Esophagus squamous epithelium (tissue), 5 donors: ENCODE results near the gene MCM3AP. TPM values are rescaled to one million over a fixed set of nuclear protein-coding genes. Genes with fewer than 3 reads are reported as not detected.

Source experiments
- DNase-seq: peaks from one replicate; lab custom pipeline; 2025; lab: John Stamatoyannopoulos, UW
- H3K27ac ChIP-seq, 4 donors: fragments of 200-600 bp; sonication (generic); one replicate each; pipeline ENCODE4 v1.5.1; 2016 to 2019; ENCODE audit warnings: mild to moderate bottlenecking in 1 of 4
- H3K27me3 ChIP-seq, 4 donors: fragments of 200-600 bp; sonication (generic); 1 replicate in 3 of 4; 2 replicates in 1 of 4; pipeline versions ENCODE4 v1.5.1 to v1.6.0; 2017 to 2021; ENCODE audit warnings: antibody characterized with exemption in 1 of 4
- H3K36me3 ChIP-seq, 3 donors: fragments of 200-600 bp; sonication (generic); one replicate each; pipeline ENCODE4 v1.5.1; 2016 to 2019
- H3K4me1 ChIP-seq, 3 donors: fragments of 200-600 bp; sonication (generic); one replicate each; pipeline ENCODE4 v1.5.1; 2017 to 2019
- H3K4me3 ChIP-seq, 4 donors: fragments of 200-600 bp; sonication (generic); 1 replicate in 3 of 4; 2 replicates in 1 of 4; pipeline ENCODE4 v1.5.1; 2016 to 2019; ENCODE audit warnings: mild to moderate bottlenecking in 2 of 4, moderate library complexity in 1 of 4
- H3K9me3 ChIP-seq, 3 donors: fragments of 200-600 bp; sonication (generic); one replicate each; pipeline ENCODE4 v1.5.1; 2016 to 2019
- POLR2A ChIP-seq, 4 donors: fragments of 450-650 bp; IDR thresholded peaks; one replicate each; pipeline ENCODE4 v1.6.1; 2017; ENCODE audit warnings: antibody characterized with exemption in 4 of 4, mild to moderate bottlenecking in 4 of 4, moderate library complexity in 3 of 4
- WGBS, 2 donors: methylation state at CpG; one replicate each; pipeline ENCODE4 v1.1.5; 2018; 5-methylcytosine and 5-hydroxymethylcytosine counted together
- intact Hi-C: fragments of 100-400 bp; cut with DNase I; formaldehyde crosslinking; loops from one replicate; pipeline ENCODE4 v1.15.0; 2022
- total RNA-seq, 4 donors: library from RNA; depleted of rRNA; stranded (reverse); fragments of >200 nt; gene quantifications; one replicate each; pipeline ENCODE4 v1.1.0, GENCODE V29; 2016
- TF ChIP-seq, protein P1 (sequence below), 6 experiments: fragments of 450-650 bp in 4 of 6; fragments of 200-600 bp in 2 of 6; sonication (generic) in 2 of 6; IDR thresholded peaks; one replicate each; pipeline ENCODE4 v1.5.1; 2016 to 2019; ENCODE audit warnings: antibody characterized with exemption in 6 of 6, mild to moderate bottlenecking in 4 of 6, moderate library complexity in 4 of 6
- donor health status: DM: yes; HTN: yes; CAD: no.

MCM3AP gene
- total RNA-seq, 4 donors from 2014 or later, result 31.3 to 72.7 (median 63.2) TPM

DNA sequence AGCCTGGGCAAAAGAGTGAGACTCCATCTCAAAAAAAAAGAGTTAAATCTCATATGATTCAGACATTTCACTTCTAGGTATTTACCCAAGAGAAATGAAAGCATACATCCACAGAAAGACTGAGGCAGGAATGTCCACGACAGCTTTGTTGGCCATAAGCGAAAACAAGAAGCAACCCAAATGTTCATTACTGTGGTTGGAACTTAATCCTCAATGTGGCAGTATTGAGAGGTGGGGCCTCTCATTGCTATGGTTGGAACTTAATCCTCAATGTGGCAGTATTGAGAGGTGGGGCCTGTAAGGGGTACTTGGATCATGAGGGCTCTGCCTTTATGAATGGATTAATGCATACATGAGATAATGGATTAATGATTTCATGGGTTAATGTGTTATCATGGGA is 23.0 kb upstream of the MCM3AP start:
- H3K27ac ChIP-seq, result no peak overlapping the region
- WGBS, 2 donors, result 100% methylated on average over 2 of the region's 2 CpGs

DNA sequence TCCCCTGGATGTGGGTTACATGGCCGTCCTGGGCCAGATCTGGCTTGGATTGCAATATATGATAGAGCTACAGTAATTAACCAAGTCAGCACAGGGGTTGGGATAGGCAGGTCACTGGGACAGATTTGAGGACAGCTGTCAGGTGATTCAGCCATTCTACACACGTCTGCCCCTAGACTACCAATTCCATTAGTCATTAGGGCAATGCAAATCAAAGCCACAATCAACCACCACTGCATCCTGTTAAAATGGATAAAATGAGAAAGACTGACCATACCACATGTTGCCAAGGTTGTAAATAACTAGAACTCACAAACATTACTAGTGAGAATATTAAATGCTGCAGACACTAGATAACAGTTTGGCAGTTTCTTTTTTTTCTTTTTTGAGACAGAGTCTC is 22.2 kb upstream of the MCM3AP start:
- Histone ChIP-seq H3K4me3 (no peak overlapping the region), H3K27me3 (no peaks in the 10 kb centered on the region), H3K9me3 (no peaks in the 10 kb centered on the region), H3K4me1 (no peaks in the 10 kb centered on the region), H3K27ac (no peak overlapping the region), H3K36me3 (peaks cover 0 to 33% (median 0%) of the 10 kb centered on the region in 3 donors)
- intact Hi-C loops, result no loop called here
- DNase-seq, result no peak
- TF ChIP-seq, protein P1, sequence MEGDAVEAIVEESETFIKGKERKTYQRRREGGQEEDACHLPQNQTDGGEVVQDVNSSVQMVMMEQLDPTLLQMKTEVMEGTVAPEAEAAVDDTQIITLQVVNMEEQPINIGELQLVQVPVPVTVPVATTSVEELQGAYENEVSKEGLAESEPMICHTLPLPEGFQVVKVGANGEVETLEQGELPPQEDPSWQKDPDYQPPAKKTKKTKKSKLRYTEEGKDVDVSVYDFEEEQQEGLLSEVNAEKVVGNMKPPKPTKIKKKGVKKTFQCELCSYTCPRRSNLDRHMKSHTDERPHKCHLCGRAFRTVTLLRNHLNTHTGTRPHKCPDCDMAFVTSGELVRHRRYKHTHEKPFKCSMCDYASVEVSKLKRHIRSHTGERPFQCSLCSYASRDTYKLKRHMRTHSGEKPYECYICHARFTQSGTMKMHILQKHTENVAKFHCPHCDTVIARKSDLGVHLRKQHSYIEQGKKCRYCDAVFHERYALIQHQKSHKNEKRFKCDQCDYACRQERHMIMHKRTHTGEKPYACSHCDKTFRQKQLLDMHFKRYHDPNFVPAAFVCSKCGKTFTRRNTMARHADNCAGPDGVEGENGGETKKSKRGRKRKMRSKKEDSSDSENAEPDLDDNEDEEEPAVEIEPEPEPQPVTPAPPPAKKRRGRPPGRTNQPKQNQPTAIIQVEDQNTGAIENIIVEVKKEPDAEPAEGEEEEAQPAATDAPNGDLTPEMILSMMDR (IDR thresholded peaks at IDR 0.05), result no peak
- no peak for TF ChIP-seq POLR2A (IDR thresholded peaks at IDR 0.05)
- WGBS, 2 donors, result 69 to 74% methylated on average over 2 of the region's 2 CpGs

More for the DNA sequence above, 23.0 kb upstream of the MCM3AP start:
- Histone ChIP-seq H3K4me3 (no peak overlapping the region), H3K4me1 (no peaks in the 10 kb centered on the region), H3K9me3 (no peaks in the 10 kb centered on the region), H3K27me3 (no peaks in the 10 kb centered on the region), H3K36me3 (peaks cover 0 to 33% (median 0%) of the 10 kb centered on the region in 3 donors)
- no peak for TF ChIP-seq POLR2A (IDR thresholded peaks at IDR 0.05)
- TF ChIP-seq, protein P1 (IDR thresholded peaks at IDR 0.05), result no peak
- no peak for DNase-seq
- intact Hi-C loops, result no loop called here

DNA sequence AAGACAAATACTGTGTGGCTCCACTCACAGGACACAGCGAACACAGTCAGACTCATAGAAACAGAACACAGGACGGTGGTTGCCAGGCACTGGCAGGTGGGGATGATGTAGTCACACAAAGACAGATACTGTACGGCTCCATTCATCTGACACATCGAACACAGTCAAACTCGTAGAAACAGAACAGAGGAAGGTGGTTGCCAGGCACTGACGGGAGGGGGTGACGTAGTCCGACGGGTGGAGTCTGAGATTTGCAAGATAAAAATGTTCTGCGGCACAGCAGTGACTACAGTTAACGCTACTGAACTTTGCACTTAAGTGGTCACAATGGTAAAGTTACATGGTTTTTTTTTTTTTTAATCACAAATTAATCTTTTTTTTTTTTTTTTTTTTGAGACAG is 19.5 kb upstream of the MCM3AP start:
- TF ChIP-seq, protein P1 (IDR thresholded peaks at IDR 0.05), result no peak
- TF ChIP-seq POLR2A (IDR thresholded peaks at IDR 0.05), result no peak
- Histone ChIP-seq H3K27me3 (no peaks in the 10 kb centered on the region), H3K4me1 (no peaks in the 10 kb centered on the region), H3K27ac (no peak overlapping the region), H3K36me3 (peaks cover 0 to 54% (median 0%) of the 10 kb centered on the region in 3 donors), H3K4me3 (no peak overlapping the region), H3K9me3 (no peaks in the 10 kb centered on the region)
- 93 to 94% methylated on average over 11 of the region's 11 CpGs for WGBS, 2 donors
- no peak for DNase-seq
- intact Hi-C loops, result no loop called here

DNA sequence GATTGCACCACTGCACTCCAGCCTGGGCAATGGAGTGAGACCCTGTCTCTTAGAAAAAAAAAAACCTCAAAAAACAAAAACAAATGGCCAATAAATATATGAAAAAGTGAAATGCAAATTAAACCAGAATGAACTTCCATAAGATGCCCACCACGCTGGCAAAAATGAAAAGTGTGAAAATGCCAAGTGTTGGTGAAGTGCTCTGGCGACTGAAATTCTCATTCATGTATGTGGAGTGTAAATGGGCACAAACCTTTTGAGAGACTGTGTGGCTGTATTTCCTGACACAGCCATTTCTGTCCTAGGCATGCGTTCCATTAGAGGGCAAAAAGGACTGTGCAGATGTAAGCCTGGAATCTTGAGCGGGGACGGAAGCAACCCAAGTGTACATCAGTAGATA is 19.0 kb upstream of the MCM3AP start:
- Histone ChIP-seq H3K27ac (no peak overlapping the region), H3K4me3 (no peak overlapping the region), H3K36me3 (peaks cover 0 to 54% (median 0%) of the 10 kb centered on the region in 3 donors), H3K27me3 (no peaks in the 10 kb centered on the region), H3K9me3 (no peaks in the 10 kb centered on the region), H3K4me1 (no peaks in the 10 kb centered on the region)
- WGBS, 2 donors, result 81 to 98% methylated on average over 5 of the region's 5 CpGs
- DNase-seq, result no peak
- intact Hi-C loops, result no loop called here
- TF ChIP-seq, protein P1 (IDR thresholded peaks at IDR 0.05), result no peak
- TF ChIP-seq POLR2A (IDR thresholded peaks at IDR 0.05), result no peak

DNA sequence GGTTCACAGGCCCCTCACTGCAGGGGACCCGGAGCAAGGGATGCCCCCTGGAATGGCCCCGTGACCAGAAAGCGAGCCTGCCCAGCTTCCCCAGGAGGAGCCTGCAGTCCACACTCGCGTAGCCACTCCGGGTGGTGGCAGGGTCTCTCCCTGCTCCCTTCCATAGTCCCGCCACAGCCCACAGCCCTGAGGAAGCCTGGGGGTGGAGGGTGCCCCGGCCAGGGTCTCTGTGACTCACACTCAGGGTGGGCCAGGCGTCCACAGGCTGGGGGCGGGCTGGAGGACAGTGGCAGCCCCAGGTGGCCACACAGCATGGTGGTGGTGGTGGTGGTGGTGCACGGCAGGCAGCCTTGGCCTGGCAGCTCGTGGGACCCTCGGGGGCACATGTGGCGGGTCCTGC is 16.3 kb upstream of the MCM3AP start:
- no peak overlapping the region for H3K27ac ChIP-seq
- no peak overlapping the region for H3K4me3 ChIP-seq
- DNase-seq, result no peak
- peaks cover 0 to 10% (median 0%) of the 10 kb centered on the region in 4 donors for H3K27me3 ChIP-seq
- peaks cover 0 to 33% (median 0%) of the 10 kb centered on the region in 3 donors for H3K36me3 ChIP-seq
- no peak for TF ChIP-seq POLR2A (IDR thresholded peaks at IDR 0.05)
- TF ChIP-seq, protein P1 (IDR thresholded peaks at IDR 0.05), result no peak
- no peaks in the 10 kb centered on the region for H3K9me3 ChIP-seq
- WGBS, 2 donors, result 70% methylated on average over 2 of the region's 14 CpGs; no CpG with 5 or more reads in 1 of the 2 donors
- intact Hi-C loops, result no loop called here
- peaks cover 8 to 16% (median 12%) of the 10 kb centered on the region in 3 donors for H3K4me1 ChIP-seq
